Measurements from ENCODE around the gene FOXR1.
"Not testable (repeated sequence)": the region's sequence is repeated elsewhere in the genome, so short reads cannot be mapped to it uniquely, and the experiment has no call there.

The FOXR1 gene

GRCh38 chr11:118998388-118998717 lies 26.8 kb downstream of the FOXR1 start:
- DNase-seq = no peak

- DNase-seq = no peak
Measured at GRCh38 chr11:118998822-118999221, 27.3 kb downstream of the FOXR1 start.

- DNase-seq = no peak
Measured at GRCh38 chr11:119000906-119001305, 29.3 kb downstream of the FOXR1 start.

GRCh38 chr11:119006656-119007055 lies 35.1 kb downstream of the FOXR1 start:
- DNase-seq = no peak

GRCh38 chr11:119011476-119012053 lies 40.0 kb downstream of the FOXR1 start:
- no peak for DNase-seq

GRCh38 chr11:119012629-119013170 lies 41.1 kb downstream of the FOXR1 start:
- DNase-seq = no peak

GRCh38 chr11:119014209-119014924 lies 42.8 kb downstream of the FOXR1 start:
- DNase-seq = no peak

GRCh38 chr11:119015054-119015611 lies 43.6 kb downstream of the FOXR1 start:
- DNase-seq = no peak

- no peak for DNase-seq
Measured at GRCh38 chr11:119016216-119017009, 44.9 kb downstream of the FOXR1 start.

GRCh38 chr11:119017377-119017776 lies 45.8 kb downstream of the FOXR1 start:
- not testable (repeated sequence) for DNase-seq

GRCh38 chr11:119018074-119018938 lies 46.7 kb downstream of the FOXR1 start, which contains the start of the genes RPS25 and TRAPPC4:
TSS of gene RPS25 (minus strand) at chr11:119018343. CDS start at chr11:119018284, 59 bp downstream.
TSS of gene TRAPPC4 (plus strand) at chr11:119018766. CDS start at chr11:119018796, 30 bp downstream.
- DNase-seq = peak; percentile 99

- DNase-seq = no peak
Measured at GRCh38 chr11:119019996-119020395, 48.4 kb downstream of the FOXR1 start.

GRCh38 chr11:119021631-119022030 lies 50.1 kb downstream of the FOXR1 start:
- no peak for DNase-seq

- no peak for DNase-seq
Measured at GRCh38 chr11:119023741-119024140, 52.2 kb downstream of the FOXR1 start.

- DNase-seq = no peak
Measured at GRCh38 chr11:119024430-119025098, 53.0 kb downstream of the FOXR1 start.

- DNase-seq = no peak
Measured at GRCh38 chr11:119025099-119025473, 53.5 kb downstream of the FOXR1 start.

- no peak for DNase-seq
Measured at GRCh38 chr11:119025541-119025940, 54.0 kb downstream of the FOXR1 start.

- no peak for DNase-seq
Measured at GRCh38 chr11:119025978-119026766, 54.6 kb downstream of the FOXR1 start.

- no peak for DNase-seq
Measured at GRCh38 chr11:119026970-119027369, 55.4 kb downstream of the FOXR1 start.

GRCh38 chr11:119027561-119028345 lies 56.2 kb downstream of the FOXR1 start:
- DNase-seq = no peak

All from DMS79 (cell line).